GM18499 (cell line): Measurements from ENCODE around the gene CSF1R.
"Not testable (repeated sequence)": the region's sequence is repeated elsewhere in the genome, so short reads cannot be mapped to it uniquely, and the experiment has no call there.

ENCODE experiments used
- ATAC-seq: cut with Tn5 transposase; IDR thresholded peaks from one replicate; pipeline ENCODE4 v1.9.1; 2021; ENCODE audit warnings: moderate number of reproducible peaks; ENCODE audit not compliant: insufficient read depth, unreplicated experiment

CSF1R gene

GRCh38 chr5:150036513-150036912, 49.8 kb downstream of the CSF1R start:
- ATAC-seq = no peak

GRCh38 chr5:150035139-150035895, 51.0 kb downstream of the CSF1R start:
- ATAC-seq = peak; percentile 88

DNA sequence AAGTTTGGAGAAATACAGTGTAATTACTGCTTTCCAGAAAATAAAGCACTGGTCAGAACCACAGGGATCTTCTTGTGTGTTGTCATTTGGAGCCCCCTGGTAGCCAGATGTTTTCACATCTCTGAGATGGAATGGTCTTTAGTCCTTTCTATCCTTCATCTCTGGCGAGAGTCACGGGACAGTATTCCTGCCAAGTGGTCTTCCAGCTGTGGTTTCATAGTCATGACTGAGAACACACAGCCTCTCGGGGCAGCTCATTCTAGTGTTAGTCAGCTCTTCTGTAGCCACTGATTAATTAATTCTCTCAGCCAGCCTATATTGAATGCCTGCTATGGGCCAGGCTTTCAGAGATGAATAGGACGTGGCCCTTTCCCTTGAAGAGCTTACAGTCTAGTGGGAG, 51.7 kb downstream of the CSF1R start:
- ATAC-seq = no peak

- ATAC-seq = no peak
These were observed 53.0 kb downstream of the CSF1R start for GRCh38 chr5:150033334-150033733.

- not testable (repeated sequence) for ATAC-seq
These were observed 58.3 kb downstream of the CSF1R start for GRCh38 chr5:150028047-150028446.

- no peak for ATAC-seq
These were observed 59.6 kb downstream of the CSF1R start for GRCh38 chr5:150026682-150027172.

GRCh38 chr5:150024346-150024984, 61.9 kb downstream of the CSF1R start:
- no peak for ATAC-seq

GRCh38 chr5:150023136-150023535, 63.2 kb downstream of the CSF1R start:
- no peak for ATAC-seq

DNA sequence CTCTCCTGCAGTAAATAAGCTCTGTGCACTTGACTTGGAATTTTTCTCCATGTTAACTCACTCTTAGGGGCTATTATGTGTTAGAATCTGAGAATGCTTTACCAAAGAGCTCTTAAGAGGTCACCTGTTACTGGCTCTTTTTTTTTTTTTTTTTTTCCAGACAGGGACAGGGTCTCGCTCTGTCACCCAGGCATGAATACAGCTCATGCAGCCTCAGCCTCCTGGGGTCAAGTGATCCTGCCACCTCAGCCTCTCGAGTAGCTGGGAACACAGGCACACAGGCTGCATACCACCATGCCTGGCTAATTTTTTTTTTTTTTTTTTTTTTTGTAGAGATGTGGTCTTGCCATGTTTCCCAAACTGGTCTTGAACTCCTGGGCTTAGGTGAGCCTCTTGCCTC, 63.7 kb downstream of the CSF1R start:
- ATAC-seq = no peak

- no peak for ATAC-seq
These were observed 64.2 kb downstream of the CSF1R start for GRCh38 chr5:150022158-150022531.

DNA sequence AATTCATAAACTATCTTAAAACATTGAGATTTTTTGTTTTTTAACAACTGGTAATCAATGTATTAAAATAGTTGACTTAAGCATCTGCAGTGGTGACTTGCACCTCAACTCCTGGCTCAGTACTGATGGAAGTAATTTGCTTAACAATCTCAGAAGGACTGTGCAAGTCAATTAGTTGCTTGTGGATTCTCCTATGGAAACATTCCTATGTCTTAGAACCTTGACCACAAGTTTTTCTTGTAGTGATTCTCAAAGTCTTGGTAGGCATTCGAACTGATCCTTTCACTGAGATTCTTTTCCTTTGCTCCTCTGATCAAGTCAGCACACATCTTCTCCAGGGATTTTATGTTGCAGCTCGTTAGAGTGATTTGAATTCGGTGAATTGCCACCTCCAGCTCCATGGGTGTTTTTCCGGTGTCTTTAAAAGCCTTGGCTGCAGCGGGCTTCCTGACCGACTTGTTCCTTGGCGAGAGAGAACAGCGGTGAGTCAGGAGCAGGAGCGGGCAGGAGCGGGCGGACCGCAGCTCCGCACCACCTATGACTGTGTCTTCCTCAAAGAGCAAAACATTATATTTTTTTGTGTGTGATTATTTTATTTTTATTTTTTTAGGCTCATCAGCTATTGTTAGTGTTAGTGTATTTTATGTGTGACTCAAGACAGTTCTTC, 64.7 kb downstream of the CSF1R start:
- ATAC-seq = no peak

GRCh38 chr5:150020249-150020648, 66.1 kb downstream of the CSF1R start:
- no peak for ATAC-seq

DNA sequence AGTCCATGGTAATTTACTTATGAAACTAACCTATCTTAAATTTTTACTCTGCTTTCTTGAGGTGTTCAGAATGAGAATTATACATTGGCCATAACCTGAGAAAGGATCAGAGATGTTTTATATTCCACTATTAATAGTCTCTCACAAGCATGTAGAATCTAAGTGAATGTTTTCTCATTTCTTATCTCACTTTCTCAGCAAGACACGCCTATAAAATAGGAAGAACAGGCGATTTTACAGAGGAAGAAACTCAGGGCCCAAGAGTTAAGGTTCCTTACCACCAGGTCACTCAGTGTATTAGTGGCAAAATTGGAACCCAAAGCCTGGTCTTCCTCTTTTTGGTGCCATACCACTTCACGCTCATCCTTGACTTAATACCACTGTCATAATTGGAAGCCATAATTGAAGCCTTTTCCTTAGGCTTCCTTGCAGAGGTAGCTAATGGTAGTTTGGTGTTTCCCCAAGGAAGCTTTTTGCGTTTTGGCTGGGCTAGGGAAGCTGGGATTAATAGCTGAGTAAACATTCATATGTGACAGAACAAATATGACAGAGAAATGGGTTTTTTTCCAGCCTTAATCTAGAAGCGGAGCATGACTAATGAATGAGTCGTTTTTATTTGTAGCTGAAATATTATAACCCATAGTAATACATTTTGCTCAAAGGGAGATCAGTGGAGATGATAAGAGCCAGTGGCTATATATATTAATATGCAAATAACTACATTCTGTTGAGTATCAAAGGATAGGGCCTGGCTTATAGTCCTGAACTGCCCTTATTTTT, 68.9 kb downstream of the CSF1R start:
- no peak for ATAC-seq

- no peak for ATAC-seq
These were observed 69.8 kb downstream of the CSF1R start for GRCh38 chr5:150016537-150016936.

- ATAC-seq = no peak
These were observed 70.9 kb downstream of the CSF1R start for GRCh38 chr5:150015415-150015814.

DNA sequence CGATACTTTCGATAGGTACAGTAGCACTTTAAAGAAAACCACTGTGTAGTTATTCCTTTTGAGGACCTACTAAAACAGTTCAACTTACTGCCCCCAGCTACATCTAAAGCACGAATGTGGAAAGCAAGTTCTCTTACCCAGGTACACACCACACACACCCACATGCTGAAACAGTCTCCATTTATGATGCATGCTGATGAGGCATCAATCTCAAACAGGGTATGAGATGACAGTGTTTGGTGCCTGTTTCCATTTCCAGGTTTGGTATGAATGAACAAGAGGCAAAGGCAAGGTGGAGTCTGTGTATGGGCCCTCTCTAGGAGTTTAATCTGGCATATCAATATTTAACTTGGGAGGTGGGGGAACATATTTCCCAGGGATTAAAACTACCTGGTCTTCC, 71.9 kb downstream of the CSF1R start:
- no peak for ATAC-seq

- ATAC-seq = no peak
These were observed 72.4 kb downstream of the CSF1R start for GRCh38 chr5:150013931-150014330.

- ATAC-seq = no peak
These were observed 76.5 kb downstream of the CSF1R start for GRCh38 chr5:150009671-150010387.

DNA sequence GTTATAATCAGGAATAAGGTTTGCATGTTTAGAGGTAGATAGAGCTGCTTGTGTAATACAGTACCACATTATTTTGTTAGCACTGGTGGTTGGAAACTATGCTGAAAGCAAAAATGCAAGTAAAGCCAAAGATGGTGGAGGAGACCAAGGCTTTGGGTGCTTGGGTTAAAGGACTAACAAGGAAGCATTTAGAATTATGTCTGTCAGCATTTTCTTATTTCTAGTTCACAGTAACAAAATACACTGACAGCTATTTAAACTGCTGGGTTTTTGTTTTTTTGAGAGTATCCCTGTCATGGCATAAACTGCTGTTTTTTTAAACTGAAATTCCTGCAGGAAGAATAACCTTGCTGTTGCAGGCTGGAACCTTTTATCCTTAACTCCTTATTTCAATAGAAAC, 79.3 kb downstream of the CSF1R start:
- ATAC-seq = no peak

- ATAC-seq = no peak
These were observed 80.0 kb downstream of the CSF1R start for GRCh38 chr5:150006318-150006717.
